ENCODE results near the gene ATP9A.

- TF ChIP-seq CTCF (conservative IDR thresholded peaks at IDR 0.05; ENCODE audit: low read depth, low read length): no peak
- no peak for TF ChIP-seq EZH2 (IDR thresholded peaks at IDR 0.05; ENCODE audit: low read length, unreplicated experiment)
- no peak for TF ChIP-seq EZH2phosphoT487 (IDR thresholded peaks at IDR 0.05; ENCODE audit: borderline replicate concordance, low read length)
These were observed 154.6 kb downstream of the ATP9A start for GRCh38 chr20:51613580-51613979.

All from PC-3 (cell line).